Activated naive CD4-positive, alpha-beta T cell treated with anti-CD3 and anti-CD28 coated beads, Interleukin-2, amount 10 ng/mL, durations not matched to agents 7 days and 5 days (primary cell): ENCODE measurements around the gene PSTPIP2.
"Not testable (repeated sequence)": the region's sequence is repeated elsewhere in the genome, so short reads cannot be mapped to it uniquely, and the experiment has no call there.

ENCODE experiments used
- CTCF ChIA-PET: fragments of 350-600 bp; sonication (Branson Sonifier 250); formaldehyde crosslinking; loops from one replicate; lab custom pipeline; 2021; ENCODE audit warnings: antibody characterized with exemption; lab: Charles Lee
- DNase-seq: peaks from one replicate; pipeline ENCODE4 v3.0.0-alpha.2; 2020
- H3K27ac Mint-ChIP-seq: one replicate; pipeline ENCODE4 v1.8.0; 2021; ENCODE audit warnings: mild to moderate bottlenecking, moderate library complexity, mixed read lengths
- H3K27me3 Mint-ChIP-seq: one replicate; pipeline ENCODE4 v1.8.0; 2021; ENCODE audit warnings: mild to moderate bottlenecking, mixed read lengths
- H3K36me3 Mint-ChIP-seq: one replicate; pipeline ENCODE4 v1.8.0; 2021; ENCODE audit warnings: mixed read lengths
- H3K4me1 Mint-ChIP-seq: one replicate; pipeline ENCODE4 v1.8.0; 2021; ENCODE audit warnings: mixed read lengths
- H3K4me3 Mint-ChIP-seq: one replicate; pipeline ENCODE4 v1.8.0; 2021; ENCODE audit warnings: mild to moderate bottlenecking, moderate library complexity, mixed read lengths
- H3K9me3 Mint-ChIP-seq: one replicate; pipeline ENCODE4 v1.8.0; 2021; ENCODE audit warnings: mixed read lengths

The PSTPIP2 gene

GRCh38 chr18:45976566-45976965 is 95.5 kb downstream of the PSTPIP2 start:
- no peak for DNase-seq
- CTCF ChIA-PET = interaction anchor here (6.0 kb wide), 1 partner anchor 96 kb away, joined by 36 read pairs; the partner anchor contains the start of gene PSTPIP2
- Mint-ChIP-seq H3K9me3 (no peaks in the 10 kb centered on the region), H3K27ac (no peak overlapping the region), H3K4me1 (peaks cover 8% of the 10 kb centered on the region), H3K27me3 (no peaks in the 10 kb centered on the region), H3K4me3 (no peak overlapping the region), H3K36me3 (no peaks in the 10 kb centered on the region)

- no peaks in the 10 kb centered on the region for H3K27me3 Mint-ChIP-seq
- no peak overlapping the region for H3K4me3 Mint-ChIP-seq
- peak; percentile 82 for DNase-seq
- H3K27ac Mint-ChIP-seq = peak overlapping the region; percentile 82
- CTCF ChIA-PET = interaction anchor here (0.7 to 6.0 kb wide), 11 partner anchors 9 to 311 kb away, joined by 3 to 36 read pairs (median 4); partner anchors contain the start of gene PSTPIP2
- no peaks in the 10 kb centered on the region for H3K36me3 Mint-ChIP-seq
- H3K4me1 Mint-ChIP-seq = peaks cover 8% of the 10 kb centered on the region
- no peaks in the 10 kb centered on the region for H3K9me3 Mint-ChIP-seq
Measured at GRCh38 chr18:45974088-45974536, 97.9 kb downstream of the PSTPIP2 start.

GRCh38 chr18:45967007-45967706 is 104.9 kb downstream of the PSTPIP2 start, which contains the start of gene EPG5:
TSS of gene EPG5 (minus strand) at chr18:45967329. CDS start at chr18:45967239, 90 bp downstream.
- peak; percentile 96 for DNase-seq
- H3K27me3 Mint-ChIP-seq = no peaks in the 10 kb centered on the region
- H3K4me1 Mint-ChIP-seq = peaks cover 45% of the 10 kb centered on the region
- CTCF ChIA-PET = no interaction called here
- no peaks in the 10 kb centered on the region for H3K9me3 Mint-ChIP-seq
- H3K27ac Mint-ChIP-seq = peak within 1 kb of the TSS; percentile 90
- H3K36me3 Mint-ChIP-seq = peaks cover 18% of the 10 kb centered on the region
- peak within 1 kb of the TSS; percentile 89 for H3K4me3 Mint-ChIP-seq

- H3K27ac Mint-ChIP-seq, DNase-seq, H3K9me3 Mint-ChIP-seq, H3K27me3 Mint-ChIP-seq: not testable (repeated sequence)
- CTCF ChIA-PET = interaction anchor here (0.7 kb wide), 1 partner anchor 39 kb away, joined by 3 read pairs; no protein-coding TSS in a partner anchor
- Mint-ChIP-seq H3K4me3 (peak overlapping the region; percentile 31), H3K36me3 (peaks cover 27% of the 10 kb centered on the region), H3K4me1 (peaks cover 53% of the 10 kb centered on the region)
Measured at GRCh38 chr18:45964913-45965312, 107.1 kb downstream of the PSTPIP2 start.

- peaks cover 58% of the 10 kb centered on the region for H3K4me1 Mint-ChIP-seq
- no peak for DNase-seq
- CTCF ChIA-PET = interaction anchor here (1.5 to 3.4 kb wide), 2 partner anchors 9 to 110 kb away, joined by 6 to 14 read pairs; no protein-coding TSS in a partner anchor
- H3K4me3 Mint-ChIP-seq = no peak overlapping the region
- no peaks in the 10 kb centered on the region for H3K27me3 Mint-ChIP-seq
- no peaks in the 10 kb centered on the region for H3K9me3 Mint-ChIP-seq
- peaks cover 27% of the 10 kb centered on the region for H3K36me3 Mint-ChIP-seq
- H3K27ac Mint-ChIP-seq = peak overlapping the region; percentile 63
Measured at GRCh38 chr18:45962866-45963265, 109.2 kb downstream of the PSTPIP2 start.

GRCh38 chr18:45962461-45962860 is 109.6 kb downstream of the PSTPIP2 start:
- H3K27ac Mint-ChIP-seq = peak overlapping the region; percentile 60
- peaks cover 27% of the 10 kb centered on the region for H3K36me3 Mint-ChIP-seq
- H3K27me3 Mint-ChIP-seq = no peaks in the 10 kb centered on the region
- H3K9me3 Mint-ChIP-seq = no peaks in the 10 kb centered on the region
- CTCF ChIA-PET = interaction anchor here (3.4 kb wide), 1 partner anchor 111 kb away, joined by 14 read pairs; no protein-coding TSS in a partner anchor
- no peak overlapping the region for H3K4me3 Mint-ChIP-seq
- H3K4me1 Mint-ChIP-seq = peaks cover 54% of the 10 kb centered on the region
- peak; percentile 26 for DNase-seq

- H3K27ac Mint-ChIP-seq, H3K4me3 Mint-ChIP-seq, CTCF ChIA-PET: not testable (repeated sequence)
Measured at GRCh38 chr18:45959484-45959883, 112.6 kb downstream of the PSTPIP2 start.

GRCh38 chr18:45958730-45959129 is 113.3 kb downstream of the PSTPIP2 start:
- Mint-ChIP-seq H3K9me3 (no peaks in the 10 kb centered on the region), H3K27me3 (no peaks in the 10 kb centered on the region), H3K27ac (no peak overlapping the region), H3K4me3 (no peak overlapping the region), H3K36me3 (peaks cover 40% of the 10 kb centered on the region), H3K4me1 (peaks cover 34% of the 10 kb centered on the region)
- CTCF ChIA-PET = no interaction called here
- DNase-seq = no peak

More at GRCh38 chr18:45959484-45959883, 112.6 kb downstream of the PSTPIP2 start:
- H3K36me3 Mint-ChIP-seq = peaks cover 35% of the 10 kb centered on the region
- DNase-seq, H3K27me3 Mint-ChIP-seq, H3K9me3 Mint-ChIP-seq: not testable (repeated sequence)
- H3K4me1 Mint-ChIP-seq = peaks cover 38% of the 10 kb centered on the region

- Mint-ChIP-seq H3K4me1 (peaks cover 27% of the 10 kb centered on the region), H3K27me3 (no peaks in the 10 kb centered on the region), H3K27ac (no peak overlapping the region), H3K9me3 (no peaks in the 10 kb centered on the region), H3K36me3 (peaks cover 41% of the 10 kb centered on the region), H3K4me3 (no peak overlapping the region)
- CTCF ChIA-PET = no interaction called here
- DNase-seq = no peak
Measured at GRCh38 chr18:45958027-45958426, 114.0 kb downstream of the PSTPIP2 start.

- Mint-ChIP-seq H3K4me1 (peaks cover 18% of the 10 kb centered on the region), H3K36me3 (peaks cover 39% of the 10 kb centered on the region), H3K27ac (no peak overlapping the region), H3K9me3 (no peaks in the 10 kb centered on the region), H3K4me3 (no peak overlapping the region), H3K27me3 (no peaks in the 10 kb centered on the region)
- DNase-seq = no peak
- CTCF ChIA-PET = no interaction called here
Measured at GRCh38 chr18:45957100-45957499, 115.0 kb downstream of the PSTPIP2 start.

GRCh38 chr18:45954070-45954934 is 117.8 kb downstream of the PSTPIP2 start:
- H3K27ac Mint-ChIP-seq = no peak overlapping the region
- no peaks in the 10 kb centered on the region for H3K27me3 Mint-ChIP-seq
- CTCF ChIA-PET = no interaction called here
- no peak overlapping the region for H3K4me3 Mint-ChIP-seq
- H3K36me3 Mint-ChIP-seq = peaks cover 45% of the 10 kb centered on the region
- H3K4me1 Mint-ChIP-seq = peaks cover 10% of the 10 kb centered on the region
- H3K9me3 Mint-ChIP-seq = no peaks in the 10 kb centered on the region
- no peak for DNase-seq

- peaks cover 66% of the 10 kb centered on the region for H3K36me3 Mint-ChIP-seq
- CTCF ChIA-PET = interaction anchor here (1.1 kb wide), 1 partner anchor 71 kb away, joined by 5 read pairs; no protein-coding TSS in a partner anchor
- no peaks in the 10 kb centered on the region for H3K9me3 Mint-ChIP-seq
- no peak overlapping the region for H3K4me3 Mint-ChIP-seq
- no peak overlapping the region for H3K27ac Mint-ChIP-seq
- H3K27me3 Mint-ChIP-seq = no peaks in the 10 kb centered on the region
- no peak for DNase-seq
- no peaks in the 10 kb centered on the region for H3K4me1 Mint-ChIP-seq
Measured at GRCh38 chr18:45951016-45951714, 120.9 kb downstream of the PSTPIP2 start.

GRCh38 chr18:45945669-45946068 is 126.4 kb downstream of the PSTPIP2 start:
- no peak overlapping the region for H3K4me3 Mint-ChIP-seq
- no peaks in the 10 kb centered on the region for H3K27me3 Mint-ChIP-seq
- H3K27ac Mint-ChIP-seq = no peak overlapping the region
- H3K36me3 Mint-ChIP-seq = peaks cover 68% of the 10 kb centered on the region
- no peaks in the 10 kb centered on the region for H3K4me1 Mint-ChIP-seq
- no peak for DNase-seq
- CTCF ChIA-PET = no interaction called here
- H3K9me3 Mint-ChIP-seq = no peaks in the 10 kb centered on the region
